ENCODE results near the gene TMPO. TPM values are rescaled to one million over a fixed set of nuclear protein-coding genes. Genes with fewer than 3 reads are reported as not detected.
"Not testable (repeated sequence)": the region's sequence is repeated elsewhere in the genome, so short reads cannot be mapped to it uniquely, and the experiment has no call there.

Gene TMPO
- total RNA-seq, 4 donors from 2014 or later, result 53.9 to 87.7 (median 70.2) TPM

GRCh38 chr12:98485792-98486340 lies 29.5 kb upstream of the TMPO start:
- DNase-seq (ENCODE audit: low spot score in 2 of 2), result no peak
- TF ChIP-seq POLR2A (IDR thresholded peaks at IDR 0.05) (no peak), EP300 (IDR thresholded peaks at IDR 0.05) (no peak)
- no peak overlapping the region for H3K4me3 ChIP-seq
- H3K27me3 ChIP-seq, result no peaks in the 10 kb centered on the region
- 77 to 81% methylated on average over 6 of the region's 6 CpGs for WGBS, 2 donors
- no peaks in the 10 kb centered on the region for H3K36me3 ChIP-seq
- peaks cover 0 to 6% (median 0%) of the 10 kb centered on the region in 4 donors for H3K4me1 ChIP-seq
- no peak overlapping the region for H3K27ac ChIP-seq
- H3K9me3 ChIP-seq, result no peaks in the 10 kb centered on the region

GRCh38 chr12:98488416-98488815 lies 27.0 kb upstream of the TMPO start:
- not testable (repeated sequence) for H3K4me3 ChIP-seq; H3K27ac ChIP-seq; DNase-seq (ENCODE audit: low spot score in 2 of 2); H3K9me3 ChIP-seq; H3K27me3 ChIP-seq; H3K36me3 ChIP-seq
- WGBS, 2 donors, result 97 to 100% methylated on average over 9 of the region's 9 CpGs
- H3K4me1 ChIP-seq, result peaks cover 0 to 25% (median 2%) of the 10 kb centered on the region in 4 donors

GRCh38 chr12:98489176-98489575 lies 26.2 kb upstream of the TMPO start:
- Histone ChIP-seq H3K27me3 (no peaks in the 10 kb centered on the region), H3K36me3 (no peaks in the 10 kb centered on the region), H3K27ac (no peak overlapping the region), H3K9me3 (no peaks in the 10 kb centered on the region), H3K4me1 (peaks cover 0 to 25% (median 2%) of the 10 kb centered on the region in 4 donors), H3K4me3 (no peak overlapping the region)
- WGBS, 2 donors, result 94 to 98% methylated on average over 3 of the region's 3 CpGs
- TF ChIP-seq EP300 (IDR thresholded peaks at IDR 0.05) (no peak), CTCF (IDR thresholded peaks at IDR 0.05) (no peak), POLR2A (IDR thresholded peaks at IDR 0.05) (no peak)
- no peak for DNase-seq (ENCODE audit: low spot score in 2 of 2)

GRCh38 chr12:98490501-98491453 lies 24.6 kb upstream of the TMPO start:
- 23% methylated on average over 14 of the region's 14 CpGs for WGBS, 2 donors
- H3K27ac ChIP-seq, result peak overlapping the region; percentile 27 to 85 (median 69)
- TF ChIP-seq POLR2A (IDR thresholded peaks at IDR 0.05) (no peak), CTCF (IDR thresholded peaks at IDR 0.05) (peak; percentile 83 to 92 (median 84)), EP300 (IDR thresholded peaks at IDR 0.05) (peak; percentile 15 to 66)
- H3K4me1 ChIP-seq, result peaks cover 0 to 25% (median 2%) of the 10 kb centered on the region in 4 donors
- H3K27me3 ChIP-seq, result no peaks in the 10 kb centered on the region
- peak overlapping the region in 1 of 4 donors; percentile 22 for H3K4me3 ChIP-seq
- DNase-seq (ENCODE audit: low spot score in 2 of 2), result peak; percentile 82 to 95
- no peaks in the 10 kb centered on the region for H3K36me3 ChIP-seq
- no peaks in the 10 kb centered on the region for H3K9me3 ChIP-seq

- TF ChIP-seq CTCF (IDR thresholded peaks at IDR 0.05) (no peak), POLR2A (IDR thresholded peaks at IDR 0.05) (no peak), EP300 (IDR thresholded peaks at IDR 0.05) (no peak)
These were observed 22.7 kb upstream of the TMPO start for GRCh38 chr12:98492580-98493140.

GRCh38 chr12:98501266-98501629 lies 14.1 kb upstream of the TMPO start:
- H3K36me3 ChIP-seq; H3K4me3 ChIP-seq; H3K27me3 ChIP-seq; H3K4me1 ChIP-seq; DNase-seq (ENCODE audit: low spot score in 2 of 2); H3K9me3 ChIP-seq: not testable (repeated sequence)
- peak overlapping the region in 1 of 4 donors; percentile 27 for H3K27ac ChIP-seq
- WGBS, 2 donors, result 91 to 96% methylated on average over 15 of the region's 15 CpGs

More at GRCh38 chr12:98492580-98493140, 22.7 kb upstream of the TMPO start:
- no peaks in the 10 kb centered on the region for H3K36me3 ChIP-seq
- H3K27me3 ChIP-seq, result no peaks in the 10 kb centered on the region
- H3K4me3 ChIP-seq, result no peak overlapping the region
- H3K27ac ChIP-seq, result no peak overlapping the region
- DNase-seq (ENCODE audit: low spot score in 2 of 2), result no peak
- WGBS, 2 donors, result 64 to 65% methylated on average over 4 of the region's 4 CpGs
- no peaks in the 10 kb centered on the region for H3K9me3 ChIP-seq
- peaks cover 0 to 25% (median 2%) of the 10 kb centered on the region in 4 donors for H3K4me1 ChIP-seq

Data from tibial nerve (tissue), 4 donors.